ENCODE measurements around the gene HNRNPU.

The HNRNPU gene

GRCh38 chr1:244876228-244876910 is 12.0 kb upstream of the HNRNPU start:
- Mint-ChIP-seq H3K4me1 (peaks cover 19% of the 10 kb centered on the region), H3K9me3 (no peaks in the 10 kb centered on the region), H3K27me3 (ENCODE audit: low read depth, poor library complexity) (peaks cover 3% of the 10 kb centered on the region), H3K4me3 (no peak overlapping the region), H3K36me3 (ENCODE audit: low read depth) (no peaks in the 10 kb centered on the region), H3K27ac (peak overlapping the region; percentile 2)
- no peak for TF ChIP-seq CTCF (IDR thresholded peaks at IDR 0.05)
- DNase-seq: no peak

- H3K9me3 Mint-ChIP-seq: no peaks in the 10 kb centered on the region
- H3K36me3 Mint-ChIP-seq (ENCODE audit: low read depth): no peaks in the 10 kb centered on the region
- no peak for DNase-seq
- TF ChIP-seq CTCF (IDR thresholded peaks at IDR 0.05): no peak
- peaks cover 1% of the 10 kb centered on the region for H3K27me3 Mint-ChIP-seq (ENCODE audit: low read depth, poor library complexity)
- H3K4me1 Mint-ChIP-seq: peaks cover 11% of the 10 kb centered on the region
- H3K27ac Mint-ChIP-seq: no peak overlapping the region
- H3K4me3 Mint-ChIP-seq: no peak overlapping the region
These were observed 10.7 kb upstream of the HNRNPU start for GRCh38 chr1:244874974-244875579.

- no peaks in the 10 kb centered on the region for H3K27me3 Mint-ChIP-seq (ENCODE audit: low read depth, poor library complexity)
- H3K36me3 Mint-ChIP-seq (ENCODE audit: low read depth): no peaks in the 10 kb centered on the region
- DNase-seq: no peak
- no peak overlapping the region for H3K4me3 Mint-ChIP-seq
- no peak overlapping the region for H3K27ac Mint-ChIP-seq
- TF ChIP-seq CTCF (IDR thresholded peaks at IDR 0.05): no peak
- no peaks in the 10 kb centered on the region for H3K9me3 Mint-ChIP-seq
- peaks cover 39% of the 10 kb centered on the region for H3K4me1 Mint-ChIP-seq
These were observed 5.6 kb upstream of the HNRNPU start for GRCh38 chr1:244869950-244870349.

GRCh38 chr1:244869364-244869827 is 5.1 kb upstream of the HNRNPU start:
- Mint-ChIP-seq H3K27me3 (ENCODE audit: low read depth, poor library complexity) (no peaks in the 10 kb centered on the region), H3K36me3 (ENCODE audit: low read depth) (no peaks in the 10 kb centered on the region), H3K9me3 (no peaks in the 10 kb centered on the region), H3K27ac (peak overlapping the region; percentile 97), H3K4me3 (no peak overlapping the region), H3K4me1 (peaks cover 40% of the 10 kb centered on the region)
- TF ChIP-seq CTCF (IDR thresholded peaks at IDR 0.05): no peak
- no peak for DNase-seq

GRCh38 chr1:244868484-244869363 is 4.4 kb upstream of the HNRNPU start:
- no peak for TF ChIP-seq CTCF (IDR thresholded peaks at IDR 0.05)
- no peak for DNase-seq
- H3K27me3 Mint-ChIP-seq (ENCODE audit: low read depth, poor library complexity): no peaks in the 10 kb centered on the region
- no peak overlapping the region for H3K4me3 Mint-ChIP-seq
- H3K9me3 Mint-ChIP-seq: no peaks in the 10 kb centered on the region
- peak overlapping the region; percentile 97 for H3K27ac Mint-ChIP-seq
- peaks cover 40% of the 10 kb centered on the region for H3K4me1 Mint-ChIP-seq
- no peaks in the 10 kb centered on the region for H3K36me3 Mint-ChIP-seq (ENCODE audit: low read depth)

Measured in nephron progenitor cell (in vitro differentiated cells).